GM12878 (cell line): ENCODE results near the gene ENTPD5. TPM values are rescaled to one million over a fixed set of nuclear protein-coding genes. Genes with fewer than 3 reads are reported as not detected.
"Not testable (repeated sequence)": the region's sequence is repeated elsewhere in the genome, so short reads cannot be mapped to it uniquely, and the experiment has no call there.

Experiments
- ATAC-seq: fragments of 200-7000 bp; cut with Tn5 transposase; 3 replicates; pipeline ENCODE4 v1.9.1; 2020; ENCODE audit warnings: mild to moderate bottlenecking, moderate library complexity
- BruUV-seq: library from RNA; stranded (reverse); fragments of 400-500 nt; replicated peaks from 2 replicates; lab custom pipeline; 2021; lab: Mats Ljungman, UMichigan
- CTCF ChIA-PET: fragments of 300-600 bp; sonication (Branson Sonifier 250); formaldehyde crosslinking; extraction: SDS; loops from one replicate; lab custom pipeline; 2021; ENCODE audit warnings: inconsistent platforms; lab: Yijun Ruan, JAX
- POLR2A ChIA-PET: fragments of 350-600 bp; formaldehyde crosslinking; extraction: SDS; loops from one replicate; lab custom pipeline; 2021; ENCODE audit warnings: inconsistent platforms; lab: Charles Lee
- RAD21 ChIA-PET: fragments of 300-600 bp; sonication (Branson Sonifier 250); formaldehyde crosslinking; loops from one replicate; lab custom pipeline; 2023; ENCODE audit warnings: antibody characterized with exemption; ENCODE audit not compliant: unreplicated experiment; lab: Charles Lee
- SMC1A ChIA-PET: fragments of 300-600 bp; sonication (Branson Sonifier 250); formaldehyde crosslinking; loops from one replicate; lab custom pipeline; 2023; ENCODE audit not compliant: unreplicated experiment, uncharacterized antibody; lab: Charles Lee
- DNase-seq: peaks from one replicate; pipeline ENCODE4 v3.0.0-alpha.2; 2011; ENCODE audit warnings: low read depth, low spot score
- FAIRE-seq: peaks from 3 replicates; lab custom pipeline; 2011; peaks lifted over from hg19 to GRCh38; lab: Jason Lieb, UNC
- H2AFZ ChIP-seq: 2 replicates; pipeline ENCODE4 v1.6.0; 2011; ENCODE audit warnings: low read depth, low read length, control low read depth; ENCODE audit not compliant: control insufficient read depth
- H3K27ac ChIP-seq: 2 replicates; pipeline ENCODE4 v1.5.1; 2011; ENCODE audit warnings: control low read depth; ENCODE audit not compliant: control insufficient read depth, insufficient read depth
- H3K27me3 ChIP-seq, 2 experiments: replicated peaks in 1 of 2; 2 replicates each; pipeline versions ENCODE4 v1.6.0 to v1.6.1; 2011; ENCODE audit warnings: low read length in 1 of 2; ENCODE audit not compliant: control insufficient read depth in 2 of 2, insufficient read depth in 2 of 2
- H3K36me3 ChIP-seq, 2 experiments: 2 replicates each; pipeline ENCODE4 v1.5.1; 2011; ENCODE audit warnings: low read length in 1 of 2; ENCODE audit not compliant: control insufficient read depth in 2 of 2, insufficient read depth in 2 of 2
- H3K4me1 ChIP-seq: 2 replicates; pipeline ENCODE4 v1.6.1; 2011; ENCODE audit warnings: mild to moderate bottlenecking, low read length, moderate library complexity, mixed read lengths; ENCODE audit not compliant: control insufficient read depth, insufficient read depth
- H3K4me2 ChIP-seq: 2 replicates; pipeline ENCODE4 v1.6.0; 2011; ENCODE audit warnings: control low read depth; ENCODE audit not compliant: control insufficient read depth, insufficient read depth
- H3K4me3 ChIP-seq: fragments of 200-600 bp; sonication (generic); 2 replicates; pipeline ENCODE4 v1.5.1; 2016
- H3K79me2 ChIP-seq: 2 replicates; pipeline ENCODE4 v1.6.0; 2011; ENCODE audit warnings: low read length; ENCODE audit not compliant: control insufficient read depth, insufficient read depth
- H3K9ac ChIP-seq: 2 replicates; pipeline ENCODE4 v1.8.0; 2011; ENCODE audit warnings: low read length, control low read depth, mixed read lengths; ENCODE audit not compliant: control insufficient read depth, insufficient read depth
- H3K9me3 ChIP-seq: replicated peaks from 3 replicates; pipeline ENCODE4 v1.5.1; 2011; ENCODE audit warnings: mild to moderate bottlenecking, low read length; ENCODE audit not compliant: control insufficient read depth, insufficient read depth
- H4K20me1 ChIP-seq: 2 replicates; pipeline ENCODE4 v1.6.0; 2011; ENCODE audit not compliant: control insufficient read depth, insufficient read depth
- CHD2 ChIP-seq: IDR thresholded peaks from 2 replicates; pipeline ENCODE4 v1.6.1; 2011; ENCODE audit warnings: low read depth, low read length, improper control_type of control experiment, borderline replicate concordance
- MYC ChIP-seq: IDR thresholded peaks from 2 replicates; pipeline ENCODE4 v1.6.1; 2011; ENCODE audit warnings: mild to moderate bottlenecking, low read length, moderate library complexity, inconsistent platforms; ENCODE audit not compliant: insufficient read depth, insufficient replicate concordance, insufficient read length, severe bottlenecking
- NR2C1 ChIP-seq: fragments of 450-650 bp; IDR thresholded peaks from 2 replicates; pipeline ENCODE4 v1.6.1; 2017; ENCODE audit warnings: antibody characterized with exemption, mild to moderate bottlenecking, moderate library complexity
- POLR2A ChIP-seq: IDR thresholded peaks from 2 replicates; pipeline ENCODE4 v1.6.1; 2011; ENCODE audit warnings: low read depth, mild to moderate bottlenecking, low read length
- TCF12 ChIP-seq: IDR thresholded peaks from 2 replicates; pipeline ENCODE4 v1.6.1; 2011; ENCODE audit warnings: low read depth, mild to moderate bottlenecking, low read length
- WGBS: methylation state at CpG from one replicate; pipeline ENCODE4 v1.1.6; 2016; ENCODE audit warnings: low lambda C conversion rate; ENCODE audit not compliant: insufficient replicate concordance, insufficient coverage; ENCODE audit errors: missing lambda C conversion rate; 5-methylcytosine and 5-hydroxymethylcytosine counted together
- in situ Hi-C: fragments of 300-500 bp; cut with MboI; formaldehyde crosslinking; loops from 9 replicates; pipeline ENCODE4 v1.14.3; 2018; ENCODE audit warnings: mixed read lengths
- intact Hi-C: fragments of 100-400 bp; cut with micrococcal nuclease; formaldehyde crosslinking; loops from one replicate; pipeline ENCODE4 v1.14.2; 2022; ENCODE audit not compliant: unreplicated experiment
- polyA plus RNA-seq, 11 experiments: library from polyadenylated mRNA; depleted of rRNA in 4 of 11; unstranded in 6 of 11; stranded (reverse) in 5 of 11; fragments of >200 nt; fragmentation: Nextera tagmentation in 4 of 11; fragmentation: Illumina TruSeq in 1 of 11; extraction: Ambion mirVana in 4 of 11; extraction: Trizol in 1 of 11; gene quantifications; 1 replicate in 1 of 11; 2 replicates in 10 of 11; pipeline versions ENCODE4 v1.2.1 to v1.2.3, GENCODE V29; 2011 to 2016; ENCODE audit warnings: inconsistent platforms in 2 of 11, missing spikeins in 2 of 11, low read depth in 1 of 11
- total RNA-seq, 4 experiments: library from RNA; depleted of rRNA in 3 of 4; stranded (reverse); fragments of >200 nt in 3 of 4; fragmentation: Illumina TruSeq in 1 of 4; extraction: Trizol in 1 of 4; gene quantifications; 2 replicates each; pipeline versions ENCODE4 v1.2.1 to v1.2.3, GENCODE V29; 2013 to 2021
- TF ChIP-seq, protein P1 (sequence below): IDR thresholded peaks from 2 replicates; pipeline ENCODE4 v1.6.1; 2012; ENCODE audit warnings: low read depth, low read length, improper control_type of control experiment
- TF ChIP-seq, protein P2 (sequence below): fragments of 450-650 bp; IDR thresholded peaks from 2 replicates; pipeline ENCODE4 v1.6.1; 2018; ENCODE audit warnings: mild to moderate bottlenecking, low read depth, moderate library complexity; ENCODE audit not compliant: partially characterized antibody
- TF ChIP-seq, protein P3 (sequence below): IDR thresholded peaks from 2 replicates; pipeline ENCODE4 v1.6.1; 2012; ENCODE audit warnings: mild to moderate bottlenecking, low read depth, low read length

Gene ENTPD5
- total and polyA plus RNA-seq, 10 of the 15 experiments (the other 5 are each of a cell fraction or from before 2014, with no cell fraction given) = 2.4 to 9.9 (median 7.6) TPM

DNA sequence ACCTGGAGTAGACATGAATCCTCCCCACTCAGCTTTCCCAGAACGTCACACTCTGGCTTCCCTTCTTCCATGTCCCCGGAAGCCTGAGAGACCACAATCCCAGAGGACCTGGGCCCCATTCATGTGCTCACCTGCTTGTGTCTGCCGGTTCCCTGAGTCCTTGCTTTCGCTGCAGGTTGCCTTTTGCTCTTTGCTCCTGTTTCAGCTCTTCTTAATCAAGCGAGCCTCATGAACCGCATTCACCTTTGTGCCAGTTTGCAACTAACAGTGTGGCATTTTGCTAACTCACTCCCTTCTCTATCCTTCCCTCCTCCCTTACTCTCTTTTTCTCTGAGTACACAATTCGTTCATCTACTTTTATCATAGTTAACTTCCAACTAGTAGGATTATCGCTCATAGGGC, 23.1 kb downstream of the ENTPD5 start (continued):
- TF ChIP-seq, protein P1, sequence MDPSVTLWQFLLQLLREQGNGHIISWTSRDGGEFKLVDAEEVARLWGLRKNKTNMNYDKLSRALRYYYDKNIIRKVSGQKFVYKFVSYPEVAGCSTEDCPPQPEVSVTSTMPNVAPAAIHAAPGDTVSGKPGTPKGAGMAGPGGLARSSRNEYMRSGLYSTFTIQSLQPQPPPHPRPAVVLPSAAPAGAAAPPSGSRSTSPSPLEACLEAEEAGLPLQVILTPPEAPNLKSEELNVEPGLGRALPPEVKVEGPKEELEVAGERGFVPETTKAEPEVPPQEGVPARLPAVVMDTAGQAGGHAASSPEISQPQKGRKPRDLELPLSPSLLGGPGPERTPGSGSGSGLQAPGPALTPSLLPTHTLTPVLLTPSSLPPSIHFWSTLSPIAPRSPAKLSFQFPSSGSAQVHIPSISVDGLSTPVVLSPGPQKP = no peak
- TF ChIP-seq NR2C1 = no peak

DNA sequence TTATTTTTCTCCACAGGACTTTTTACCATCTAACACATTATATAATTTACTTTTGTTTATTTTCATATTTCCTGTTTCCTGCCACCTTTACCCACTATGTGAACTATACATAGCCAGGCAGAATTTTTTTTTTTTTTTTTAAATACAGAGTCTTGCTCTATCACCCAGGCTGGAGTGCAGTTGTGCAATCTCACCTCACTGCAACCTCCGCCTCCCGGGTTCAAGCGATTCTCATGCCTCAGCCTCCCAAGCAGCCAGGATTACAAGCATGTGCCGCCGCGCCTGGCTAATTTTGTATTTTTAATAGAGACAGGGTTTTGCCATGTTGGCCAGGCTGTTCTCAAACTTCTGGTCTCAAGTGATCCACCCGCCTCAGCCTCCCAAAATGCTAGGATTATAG, 24.2 kb downstream of the ENTPD5 start:
- in situ Hi-C loops, DNase-seq, H3K9ac ChIP-seq, H3K4me1 ChIP-seq, CTCF ChIA-PET, ATAC-seq, FAIRE-seq, H3K36me3 ChIP-seq, intact Hi-C loops, H3K4me2 ChIP-seq, H3K9me3 ChIP-seq, H3K27me3 ChIP-seq, RAD21 ChIA-PET, H4K20me1 ChIP-seq, H2AFZ ChIP-seq, BruUV-seq, H3K27ac ChIP-seq, H3K4me3 ChIP-seq, H3K79me2 ChIP-seq: not testable (repeated sequence)
- SMC1A ChIA-PET = interaction anchor here (2.2 kb wide), 1 partner anchor 7 kb away, joined by 7 read pairs; no protein-coding TSS in a partner anchor
- 91% methylated on average over 7 of the region's 7 CpGs for WGBS
- POLR2A ChIA-PET = interaction anchor here (0.6 kb wide), 1 partner anchor 32 kb away, joined by 3 read pairs; no protein-coding TSS in a partner anchor

DNA sequence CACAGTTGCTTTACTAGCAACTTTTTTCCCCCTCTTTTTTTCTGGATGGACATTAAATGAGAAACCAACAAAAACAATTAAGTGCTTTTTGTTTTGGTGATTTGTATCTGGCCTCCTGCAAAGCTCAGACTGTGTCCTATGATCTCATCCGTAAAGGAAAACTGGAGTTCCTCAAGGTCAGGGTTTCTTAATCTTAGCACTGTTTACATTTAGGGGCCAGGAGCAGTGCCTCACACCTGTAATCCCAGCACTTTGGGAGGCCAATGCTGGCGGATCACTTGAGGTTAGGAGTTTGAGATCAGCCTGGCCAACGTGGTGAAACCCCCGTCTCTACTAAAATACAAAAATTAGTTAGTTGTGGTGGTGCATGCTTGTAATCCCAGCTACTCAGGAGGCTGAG, 28.0 kb downstream of the ENTPD5 start:
- peaks cover 0 to 7% of the 10 kb centered on the region in 2 experiments; a peak in 3 of 4 replicates for H3K36me3 ChIP-seq
- no peaks in the 10 kb centered on the region for H3K9me3 ChIP-seq
- no peak overlapping the region for H3K4me2 ChIP-seq
- H3K4me1 ChIP-seq = no peaks in the 10 kb centered on the region
- no peak for ATAC-seq
- H3K4me3 ChIP-seq = no peak overlapping the region
- RAD21 ChIA-PET = no interaction called here
- CTCF ChIA-PET = no interaction called here
- in situ Hi-C loops = no loop called here
- no peak for DNase-seq
- intact Hi-C loops = no loop called here
- no TSS peak for BruUV-seq
- H4K20me1 ChIP-seq = no peaks in the 10 kb centered on the region
- no peaks in the 10 kb centered on the region for H3K27me3 ChIP-seq
- FAIRE-seq = no peak
- no peak overlapping the region for H2AFZ ChIP-seq
- WGBS = 98% methylated on average over 4 of the region's 4 CpGs
- no peaks in the 10 kb centered on the region for H3K79me2 ChIP-seq
- no peak overlapping the region for H3K27ac ChIP-seq
- POLR2A ChIA-PET = no interaction called here
- no peak overlapping the region for H3K9ac ChIP-seq
- SMC1A ChIA-PET = no interaction called here
- TF ChIP-seq, protein P2, sequence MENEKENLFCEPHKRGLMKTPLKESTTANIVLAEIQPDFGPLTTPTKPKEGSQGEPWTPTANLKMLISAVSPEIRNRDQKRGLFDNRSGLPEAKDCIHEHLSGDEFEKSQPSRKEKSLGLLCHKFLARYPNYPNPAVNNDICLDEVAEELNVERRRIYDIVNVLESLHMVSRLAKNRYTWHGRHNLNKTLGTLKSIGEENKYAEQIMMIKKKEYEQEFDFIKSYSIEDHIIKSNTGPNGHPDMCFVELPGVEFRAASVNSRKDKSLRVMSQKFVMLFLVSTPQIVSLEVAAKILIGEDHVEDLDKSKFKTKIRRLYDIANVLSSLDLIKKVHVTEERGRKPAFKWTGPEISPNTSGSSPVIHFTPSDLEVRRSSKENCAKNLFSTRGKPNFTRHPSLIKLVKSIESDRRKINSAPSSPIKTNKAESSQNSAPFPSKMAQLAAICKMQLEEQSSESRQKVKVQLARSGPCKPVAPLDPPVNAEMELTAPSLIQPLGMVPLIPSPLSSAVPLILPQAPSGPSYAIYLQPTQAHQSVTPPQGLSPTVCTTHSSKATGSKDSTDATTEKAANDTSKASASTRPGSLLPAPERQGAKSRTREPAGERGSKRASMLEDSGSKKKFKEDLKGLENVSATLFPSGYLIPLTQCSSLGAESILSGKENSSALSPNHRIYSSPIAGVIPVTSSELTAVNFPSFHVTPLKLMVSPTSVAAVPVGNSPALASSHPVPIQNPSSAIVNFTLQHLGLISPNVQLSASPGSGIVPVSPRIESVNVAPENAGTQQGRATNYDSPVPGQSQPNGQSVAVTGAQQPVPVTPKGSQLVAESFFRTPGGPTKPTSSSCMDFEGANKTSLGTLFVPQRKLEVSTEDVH = no peak
- no peak for TF ChIP-seq TCF12
- TF ChIP-seq, protein P3, sequence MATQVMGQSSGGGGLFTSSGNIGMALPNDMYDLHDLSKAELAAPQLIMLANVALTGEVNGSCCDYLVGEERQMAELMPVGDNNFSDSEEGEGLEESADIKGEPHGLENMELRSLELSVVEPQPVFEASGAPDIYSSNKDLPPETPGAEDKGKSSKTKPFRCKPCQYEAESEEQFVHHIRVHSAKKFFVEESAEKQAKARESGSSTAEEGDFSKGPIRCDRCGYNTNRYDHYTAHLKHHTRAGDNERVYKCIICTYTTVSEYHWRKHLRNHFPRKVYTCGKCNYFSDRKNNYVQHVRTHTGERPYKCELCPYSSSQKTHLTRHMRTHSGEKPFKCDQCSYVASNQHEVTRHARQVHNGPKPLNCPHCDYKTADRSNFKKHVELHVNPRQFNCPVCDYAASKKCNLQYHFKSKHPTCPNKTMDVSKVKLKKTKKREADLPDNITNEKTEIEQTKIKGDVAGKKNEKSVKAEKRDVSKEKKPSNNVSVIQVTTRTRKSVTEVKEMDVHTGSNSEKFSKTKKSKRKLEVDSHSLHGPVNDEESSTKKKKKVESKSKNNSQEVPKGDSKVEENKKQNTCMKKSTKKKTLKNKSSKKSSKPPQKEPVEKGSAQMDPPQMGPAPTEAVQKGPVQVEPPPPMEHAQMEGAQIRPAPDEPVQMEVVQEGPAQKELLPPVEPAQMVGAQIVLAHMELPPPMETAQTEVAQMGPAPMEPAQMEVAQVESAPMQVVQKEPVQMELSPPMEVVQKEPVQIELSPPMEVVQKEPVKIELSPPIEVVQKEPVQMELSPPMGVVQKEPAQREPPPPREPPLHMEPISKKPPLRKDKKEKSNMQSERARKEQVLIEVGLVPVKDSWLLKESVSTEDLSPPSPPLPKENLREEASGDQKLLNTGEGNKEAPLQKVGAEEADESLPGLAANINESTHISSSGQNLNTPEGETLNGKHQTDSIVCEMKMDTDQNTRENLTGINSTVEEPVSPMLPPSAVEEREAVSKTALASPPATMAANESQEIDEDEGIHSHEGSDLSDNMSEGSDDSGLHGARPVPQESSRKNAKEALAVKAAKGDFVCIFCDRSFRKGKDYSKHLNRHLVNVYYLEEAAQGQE = no peak
- no peak for TF ChIP-seq MYC
- no peak for TF ChIP-seq POLR2A
- no peak for TF ChIP-seq CHD2
